Subcutaneous adipose tissue (tissue), 4 donors: Measurements from ENCODE around the gene SLC9A7. TPM values are rescaled to one million over a fixed set of nuclear protein-coding genes. Genes with fewer than 3 reads are reported as not detected.

Experiments used
- total RNA-seq, 4 donors: library from RNA; depleted of rRNA; stranded (reverse); fragments of >200 nt; gene quantifications; one replicate each; pipeline ENCODE4 v1.1.0, GENCODE V29; 2016
- TF ChIP-seq, protein P1 (sequence below): fragments of 450-650 bp; IDR thresholded peaks from one replicate; pipeline ENCODE4 v1.5.1; 2016; ENCODE audit warnings: low read depth, mild to moderate bottlenecking, control low read depth, antibody characterized with exemption, moderate library complexity

The SLC9A7 gene
- total RNA-seq, 4 donors from 2014 or later, result 1.5 to 15.5 (median 4.5) TPM

DNA sequence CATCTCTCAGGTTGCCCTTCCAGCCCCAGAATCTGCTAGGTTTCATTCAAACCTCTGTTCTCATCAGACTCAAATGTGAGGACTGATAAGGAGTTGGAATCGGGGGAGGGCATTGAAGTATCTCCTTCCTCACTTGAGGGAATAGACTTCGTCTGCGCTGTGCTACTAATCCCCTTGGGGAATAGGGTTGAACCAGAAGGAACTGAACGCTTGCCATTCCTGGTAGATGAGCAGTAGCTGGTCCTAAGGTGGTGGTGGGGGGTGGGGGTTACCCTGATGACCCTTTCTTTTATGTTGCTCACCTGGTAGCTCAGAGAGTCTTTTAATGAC is 692 bp upstream of the SLC9A7 start:
- TF ChIP-seq, protein P1, sequence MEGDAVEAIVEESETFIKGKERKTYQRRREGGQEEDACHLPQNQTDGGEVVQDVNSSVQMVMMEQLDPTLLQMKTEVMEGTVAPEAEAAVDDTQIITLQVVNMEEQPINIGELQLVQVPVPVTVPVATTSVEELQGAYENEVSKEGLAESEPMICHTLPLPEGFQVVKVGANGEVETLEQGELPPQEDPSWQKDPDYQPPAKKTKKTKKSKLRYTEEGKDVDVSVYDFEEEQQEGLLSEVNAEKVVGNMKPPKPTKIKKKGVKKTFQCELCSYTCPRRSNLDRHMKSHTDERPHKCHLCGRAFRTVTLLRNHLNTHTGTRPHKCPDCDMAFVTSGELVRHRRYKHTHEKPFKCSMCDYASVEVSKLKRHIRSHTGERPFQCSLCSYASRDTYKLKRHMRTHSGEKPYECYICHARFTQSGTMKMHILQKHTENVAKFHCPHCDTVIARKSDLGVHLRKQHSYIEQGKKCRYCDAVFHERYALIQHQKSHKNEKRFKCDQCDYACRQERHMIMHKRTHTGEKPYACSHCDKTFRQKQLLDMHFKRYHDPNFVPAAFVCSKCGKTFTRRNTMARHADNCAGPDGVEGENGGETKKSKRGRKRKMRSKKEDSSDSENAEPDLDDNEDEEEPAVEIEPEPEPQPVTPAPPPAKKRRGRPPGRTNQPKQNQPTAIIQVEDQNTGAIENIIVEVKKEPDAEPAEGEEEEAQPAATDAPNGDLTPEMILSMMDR, result no peak

DNA sequence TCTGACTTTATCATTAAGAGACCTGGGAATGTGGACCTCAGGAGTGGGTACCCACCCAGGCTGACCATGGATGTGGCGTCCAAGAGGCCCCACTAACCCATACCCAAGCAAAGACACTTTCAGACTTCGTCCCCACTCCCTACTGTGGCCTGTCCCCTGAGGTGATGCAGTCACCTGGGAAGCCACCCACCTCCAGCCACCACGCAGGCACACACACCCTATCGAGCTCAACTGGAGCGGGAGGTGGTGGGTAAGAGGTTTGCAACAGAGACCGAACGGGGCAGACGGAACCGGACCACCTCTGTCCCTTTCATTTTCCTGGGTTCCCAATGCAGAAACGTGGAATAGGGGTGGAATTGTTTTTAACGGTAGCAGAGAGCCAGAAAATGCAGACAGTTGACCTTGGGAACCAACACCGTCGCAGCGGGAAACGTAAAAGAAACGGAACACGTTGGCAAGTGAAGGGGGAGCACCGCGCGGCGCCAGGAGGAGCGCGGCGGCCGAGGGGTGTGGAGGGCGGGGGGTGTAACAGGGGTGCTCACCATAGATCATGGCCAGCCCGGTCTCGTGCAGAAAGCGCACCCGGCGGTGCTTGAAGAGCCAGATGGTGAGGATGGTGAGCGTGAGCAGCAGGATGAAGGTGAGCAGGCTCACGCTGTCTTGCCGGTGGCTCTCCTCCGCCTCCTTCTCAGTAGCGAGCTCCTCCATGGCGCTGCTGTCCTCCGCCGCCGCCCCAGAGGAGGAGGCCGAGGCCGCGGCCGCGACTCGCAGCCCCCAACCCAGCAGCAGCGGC is 559 bp downstream of the SLC9A7 start:
- TF ChIP-seq, protein P1, result no peak

DNA sequence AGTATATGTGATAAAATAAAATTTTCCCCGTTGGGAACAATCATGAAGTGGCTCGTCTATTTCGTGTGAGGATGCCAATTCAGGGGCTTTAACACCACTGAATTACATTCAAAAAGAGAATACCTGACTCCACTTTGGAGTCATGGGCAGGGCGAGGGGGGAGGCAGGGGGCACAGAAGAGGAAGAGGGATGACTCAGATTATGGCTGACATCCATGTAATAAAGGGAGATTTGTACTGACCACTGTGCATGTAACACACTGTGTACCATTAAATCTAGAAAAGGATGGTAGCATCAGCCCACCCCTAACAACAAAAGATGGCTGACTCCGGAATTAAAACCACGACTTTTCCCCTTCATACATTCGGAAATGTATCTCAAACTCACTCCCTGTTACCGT is 1.3 kb downstream of the SLC9A7 start:
- TF ChIP-seq, protein P1, result no peak

DNA sequence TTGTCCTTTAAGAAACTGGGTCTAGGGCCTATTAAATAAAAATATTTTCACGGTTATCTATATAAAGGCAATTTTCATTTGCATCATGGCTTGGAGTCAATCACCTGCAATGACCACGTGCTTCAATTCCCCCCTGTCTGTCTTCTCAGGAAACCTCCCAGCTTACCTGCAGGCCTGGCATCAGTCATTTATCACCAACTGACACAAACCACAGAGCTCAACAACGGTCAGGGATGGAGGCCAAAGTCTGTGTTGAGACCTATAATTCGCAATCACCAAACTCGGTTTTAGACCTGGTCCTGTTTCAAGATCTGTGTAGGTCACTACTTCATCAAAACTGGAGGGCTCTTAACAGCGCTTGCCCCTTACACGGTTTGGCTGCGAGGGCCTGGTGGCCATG is 1.9 kb downstream of the SLC9A7 start:
- TF ChIP-seq, protein P1, result no peak

DNA sequence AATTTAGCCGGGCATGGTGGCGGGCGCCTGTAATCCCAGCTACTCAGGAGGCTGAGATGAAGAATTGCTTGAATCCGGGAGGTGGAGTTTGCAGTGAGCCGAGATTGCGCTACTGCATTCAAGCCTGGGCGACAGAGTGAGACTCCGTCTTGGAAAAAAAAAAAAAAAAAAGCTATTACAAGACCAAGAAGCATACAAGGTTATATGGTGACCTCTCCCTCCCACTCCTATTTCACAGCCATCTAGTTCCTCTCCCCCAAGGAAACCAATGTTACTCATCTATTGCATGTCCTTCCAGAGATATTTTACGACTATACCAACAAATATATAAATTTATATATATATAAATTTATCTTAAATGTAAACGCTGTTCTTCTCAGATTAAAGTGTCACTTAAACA is 3.2 kb downstream of the SLC9A7 start:
- TF ChIP-seq, protein P1, result no peak

DNA sequence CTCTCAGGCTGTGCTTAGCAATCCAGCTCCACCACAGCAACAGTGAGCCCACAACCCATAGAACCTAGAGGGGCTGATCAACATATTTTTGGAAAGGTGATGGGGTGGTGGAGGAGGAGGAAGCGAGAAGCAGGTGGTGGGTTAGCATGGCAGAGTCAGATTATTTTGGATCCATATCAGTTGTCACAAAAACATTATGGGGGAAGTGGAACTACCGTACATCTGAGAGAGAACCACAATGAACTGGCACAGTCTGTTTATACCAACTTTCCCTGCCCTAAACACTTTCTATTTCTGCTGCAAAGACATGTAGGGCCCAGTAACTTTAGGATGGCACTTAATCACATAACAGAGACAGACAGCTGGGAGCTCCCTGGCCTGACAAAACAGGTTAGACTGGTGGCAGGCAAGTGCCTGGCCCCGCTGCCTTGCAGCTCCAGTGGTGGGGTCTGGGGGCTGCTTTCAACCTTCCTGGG is 4.3 kb downstream of the SLC9A7 start:
- TF ChIP-seq, protein P1, result no peak

DNA sequence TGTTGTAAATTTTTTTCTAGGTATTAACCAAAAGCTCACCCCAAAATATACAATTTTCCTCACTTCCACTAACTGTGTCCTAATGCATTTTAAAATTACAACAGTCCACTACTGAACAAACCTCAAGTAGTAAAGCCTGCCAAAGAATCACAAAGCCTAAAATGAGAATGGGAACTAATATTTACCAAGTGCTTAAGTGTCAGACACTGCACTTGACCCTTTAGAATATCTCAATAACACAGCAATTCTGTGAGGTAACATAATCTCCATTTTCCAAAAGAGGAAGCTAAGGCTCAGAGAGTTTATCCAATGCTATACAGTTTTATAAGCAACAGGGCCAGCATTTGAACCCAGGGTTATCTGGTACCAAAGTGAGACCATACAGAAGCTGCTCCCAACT is 4.9 kb downstream of the SLC9A7 start:
- TF ChIP-seq, protein P1, result no peak
